GM12892 (cell line): Measurements from ENCODE around the gene TRAF7.
"Not testable (repeated sequence)": the region's sequence is repeated elsewhere in the genome, so short reads cannot be mapped to it uniquely, and the experiment has no call there.

Experiments used
- POLR2AphosphoS5 ChIP-seq: IDR thresholded peaks from 2 replicates; pipeline ENCODE4 v1.6.1; 2011; ENCODE audit warnings: low read depth, low read length, control low read depth
- TAF1 ChIP-seq: IDR thresholded peaks from 2 replicates; pipeline ENCODE4 v1.6.1; 2011; ENCODE audit warnings: low read depth, mild to moderate bottlenecking, control low read depth, low read length, borderline replicate concordance

GRCh38 chr16:2129890-2130447 is 25.6 kb upstream of the TRAF7 start:
- TF ChIP-seq TAF1, POLR2AphosphoS5: not testable (repeated sequence)
